GM18951 (cell line): Measurements from ENCODE around the gene SLC30A4.
"Not testable (repeated sequence)": the region's sequence is repeated elsewhere in the genome, so short reads cannot be mapped to it uniquely, and the experiment has no call there.

ENCODE experiments used
- POLR2A ChIP-seq: IDR thresholded peaks from 4 replicates; pipeline ENCODE4 v1.6.1; 2011; ENCODE audit warnings: mild to moderate bottlenecking; ENCODE audit not compliant: insufficient read length, insufficient read depth; ENCODE audit errors: extremely low read depth
- in situ Hi-C: fragments of 300-500 bp; cut with MboI; formaldehyde crosslinking; loops from one replicate; pipeline ENCODE4 v1.12.0; 2022; ENCODE audit warnings: low sequenced_read_pairs, mixed read lengths, inconsistent platforms; ENCODE audit not compliant: unreplicated experiment

The SLC30A4 gene

GRCh38 chr15:45536934-45537333, 14.4 kb upstream of the SLC30A4 start:
- TF ChIP-seq POLR2A: no peak
- in situ Hi-C loops: no loop called here

- TF ChIP-seq POLR2A: no peak
- in situ Hi-C loops: no loop called here
Observed at GRCh38 chr15:45535486-45536042, 13.0 kb upstream of the SLC30A4 start.

DNA sequence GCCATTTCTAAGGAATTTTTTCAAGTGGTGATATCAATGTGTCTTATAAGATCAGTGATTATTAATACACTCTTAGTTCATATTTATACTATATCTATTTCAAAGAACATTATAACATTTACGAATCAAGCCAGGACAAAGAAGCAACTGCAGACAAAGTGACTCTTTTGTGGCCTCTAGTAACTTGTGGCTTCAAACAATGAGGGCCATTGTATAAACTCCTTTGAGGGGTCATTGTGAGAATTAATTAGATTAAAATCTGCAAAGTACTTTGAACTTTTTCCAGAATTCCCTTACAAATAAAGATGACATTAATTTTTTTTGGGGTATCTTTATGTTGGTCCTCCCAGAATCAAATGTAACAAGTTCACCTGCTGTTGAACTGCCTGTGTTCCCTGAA, 12.3 kb upstream of the SLC30A4 start:
- no peak for TF ChIP-seq POLR2A
- in situ Hi-C loops: no loop called here

DNA sequence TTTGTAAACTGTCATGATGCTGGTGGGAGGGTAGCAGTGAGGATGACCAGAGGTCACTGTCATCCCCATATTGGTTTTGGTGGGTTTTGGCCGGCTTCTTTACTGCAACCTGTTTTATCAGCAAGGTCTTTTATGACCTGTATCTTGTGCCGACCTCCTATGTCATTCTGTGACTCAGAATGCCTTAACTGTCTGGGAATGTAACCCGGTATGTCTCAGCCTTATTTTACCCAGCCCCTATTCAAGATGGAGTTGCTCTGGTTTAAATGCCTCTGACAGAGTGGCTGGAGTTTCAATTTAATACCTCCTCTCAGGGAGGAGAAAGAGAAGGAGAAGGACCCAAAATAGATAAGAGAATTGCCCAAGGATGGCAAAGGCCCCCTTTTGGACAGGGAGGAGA, 10.3 kb upstream of the SLC30A4 start:
- in situ Hi-C loops: not testable (repeated sequence)

DNA sequence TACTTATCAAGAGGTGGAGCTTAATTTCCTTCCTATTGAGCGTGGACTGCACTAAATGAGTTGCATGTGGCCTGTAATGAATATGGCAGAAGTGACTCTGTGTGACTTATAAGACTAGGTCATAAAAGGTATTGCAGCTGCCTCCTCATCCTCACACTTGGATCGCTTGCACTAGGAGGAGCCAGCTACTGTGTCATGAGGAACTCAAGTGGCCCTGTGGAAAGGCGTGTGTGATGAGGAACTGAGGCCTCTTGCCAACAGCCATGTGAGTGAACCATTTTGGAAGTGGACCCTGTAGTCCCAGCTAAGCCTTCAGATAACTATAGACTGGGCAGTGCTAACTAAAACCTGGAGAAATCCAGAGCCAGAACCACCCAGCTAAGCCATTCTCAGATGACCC, 7.1 kb upstream of the SLC30A4 start:
- TF ChIP-seq POLR2A: no peak
- in situ Hi-C loops: no loop called here

DNA sequence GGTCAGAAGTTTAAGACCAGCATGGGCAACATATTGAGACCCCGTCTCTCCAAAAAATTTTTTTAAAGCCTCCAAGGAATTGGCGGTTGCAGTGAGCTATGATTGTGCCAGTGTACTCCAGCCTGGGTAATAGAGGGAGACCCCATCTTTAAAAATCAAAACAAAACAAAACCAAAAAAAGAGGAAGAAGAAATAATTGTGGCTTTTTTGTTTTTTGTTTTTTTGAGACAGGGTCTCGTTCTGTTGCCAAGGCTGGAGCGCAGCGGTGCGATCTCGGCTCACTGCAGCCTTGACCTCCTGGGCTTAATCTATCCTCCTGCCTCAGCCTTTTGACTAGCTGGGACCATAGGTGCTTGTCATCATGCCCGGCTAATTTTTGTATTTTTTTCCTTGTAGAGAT, 4.5 kb upstream of the SLC30A4 start:
- TF ChIP-seq POLR2A: no peak
- in situ Hi-C loops: no loop called here

- in situ Hi-C loops: no loop called here
- TF ChIP-seq POLR2A: no peak
Observed at GRCh38 chr15:45523166-45523460, 558 bp upstream of the SLC30A4 start.

GRCh38 chr15:45521596-45522327, 793 bp downstream of the SLC30A4 start:
- TF ChIP-seq POLR2A: no peak
- in situ Hi-C loops: no loop called here

GRCh38 chr15:45510758-45511280, 11.7 kb downstream of the SLC30A4 start:
- in situ Hi-C loops: no loop called here
- no peak for TF ChIP-seq POLR2A

DNA sequence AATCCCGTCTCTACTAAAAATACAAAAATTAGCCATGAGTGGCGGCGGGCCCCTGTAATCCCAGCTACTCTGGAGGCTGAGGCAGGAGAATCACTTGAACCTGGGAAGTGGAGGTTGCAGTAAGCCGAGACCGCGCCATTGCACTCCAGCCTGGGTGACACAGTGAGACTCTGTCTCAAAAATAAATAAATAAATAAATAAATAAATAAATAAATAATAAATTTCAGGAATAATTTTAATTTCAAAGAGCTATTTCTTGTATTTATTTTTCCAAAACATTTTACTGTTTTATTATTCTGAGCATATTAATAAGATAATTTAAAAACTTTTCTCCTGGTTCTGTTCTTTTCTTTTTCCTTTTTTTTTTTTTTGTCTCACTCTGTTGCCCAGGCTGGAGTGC, 15.4 kb downstream of the SLC30A4 start:
- in situ Hi-C loops: not testable (repeated sequence)

DNA sequence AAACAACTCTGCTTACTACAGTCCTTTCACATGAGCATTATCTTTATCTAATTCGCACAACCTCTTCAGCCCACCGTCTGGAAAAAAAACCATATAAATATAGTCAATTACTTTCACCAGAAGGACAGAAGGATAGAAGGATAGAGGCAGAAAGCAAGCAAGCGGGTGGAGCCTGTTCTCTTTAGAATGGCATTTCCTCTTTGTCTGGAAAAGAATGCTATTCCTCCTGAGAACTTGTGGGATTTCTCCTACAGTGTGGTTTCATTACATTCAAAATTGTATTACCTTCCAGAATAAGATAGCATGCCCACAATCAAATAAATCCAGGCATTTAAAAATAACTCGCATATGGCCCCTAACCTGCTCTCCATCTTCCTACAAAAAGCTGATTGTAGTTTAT, 23.1 kb downstream of the SLC30A4 start:
- in situ Hi-C loops: no loop called here

DNA sequence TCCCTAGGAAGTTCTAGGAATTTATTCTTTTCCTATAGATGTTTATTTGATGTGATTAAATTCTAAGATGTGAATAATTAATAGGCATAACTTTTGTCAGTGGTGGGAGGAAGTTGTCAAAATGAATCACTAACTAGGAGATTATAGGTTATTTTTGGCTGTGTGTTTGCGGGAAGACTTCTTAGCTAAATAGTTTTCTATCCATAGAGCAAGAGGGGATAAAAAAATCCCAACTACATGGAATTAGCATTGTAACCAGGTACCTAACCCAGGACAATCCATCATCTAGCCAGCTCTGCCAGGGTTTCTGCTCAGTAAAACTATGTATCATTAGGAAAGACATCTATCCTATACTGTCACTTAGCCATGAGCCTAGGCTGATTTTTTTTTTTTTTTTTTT, 23.9 kb downstream of the SLC30A4 start:
- TF ChIP-seq POLR2A: no peak
- in situ Hi-C loops: no loop called here

More for the DNA sequence above, 23.1 kb downstream of the SLC30A4 start:
- no peak for TF ChIP-seq POLR2A

DNA sequence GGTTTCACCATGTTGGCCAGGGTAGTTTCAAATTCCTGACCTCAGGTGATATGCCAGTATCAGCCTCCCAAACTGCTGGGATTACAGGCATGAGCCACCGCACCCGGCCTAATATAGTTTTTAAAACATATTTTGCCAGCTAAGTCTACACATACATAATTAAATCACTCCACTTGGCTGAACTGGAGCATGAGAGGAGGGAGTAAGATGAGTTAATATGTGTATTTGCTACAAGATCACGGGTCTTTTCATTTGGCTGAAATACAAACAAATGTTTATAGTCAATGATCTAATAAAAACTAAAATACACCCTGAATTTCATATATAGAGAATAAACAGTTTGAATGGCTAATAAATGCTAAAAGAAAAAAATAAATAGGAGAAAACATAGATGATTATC, 25.3 kb downstream of the SLC30A4 start:
- no peak for TF ChIP-seq POLR2A
- in situ Hi-C loops: no loop called here

DNA sequence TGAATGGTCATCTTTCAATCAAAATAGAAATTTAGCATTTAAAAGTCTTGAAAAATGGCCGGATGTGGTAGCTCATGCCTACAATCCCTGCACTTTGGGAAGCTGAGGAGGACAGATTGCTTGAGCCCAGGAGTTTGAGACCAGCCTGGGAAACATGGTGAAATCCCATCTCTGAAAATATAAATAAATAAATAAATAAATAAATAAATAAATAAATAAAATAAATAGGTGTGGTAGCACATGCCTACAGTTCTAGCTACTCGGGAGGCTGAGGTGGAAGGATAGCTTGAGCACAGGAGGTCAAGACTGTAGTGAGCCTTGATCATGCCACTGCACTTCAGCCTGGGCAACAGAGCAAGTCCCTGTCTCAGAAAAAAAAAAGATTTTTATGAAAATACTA, 25.9 kb downstream of the SLC30A4 start:
- in situ Hi-C loops: no loop called here
- no peak for TF ChIP-seq POLR2A

GRCh38 chr15:45495588-45495987, 27.0 kb downstream of the SLC30A4 start:
- in situ Hi-C loops: no loop called here
- no peak for TF ChIP-seq POLR2A
